H1 (cell line): ENCODE measurements around the gene ZNF488. TPM values are rescaled to one million over a fixed set of nuclear protein-coding genes. Genes with fewer than 3 reads are reported as not detected.

Experiments
- CTCF ChIA-PET: fragments of 300-600 bp; sonication (Branson Sonifier 250); formaldehyde crosslinking; loops from one replicate; lab custom pipeline; 2021; ENCODE audit not compliant: partially characterized antibody; lab: Charles Lee
- POLR2A ChIA-PET: fragments of 300-600 bp; sonication (Branson Sonifier 250); formaldehyde crosslinking; loops from one replicate; lab custom pipeline; 2021; ENCODE audit warnings: inconsistent platforms; ENCODE audit not compliant: partially characterized antibody; lab: Charles Lee
- DNase-seq, 2 experiments: peaks; one replicate each; pipeline versions ENCODE4 v3.0.0 to v3.0.0-alpha.2; 2010 to 2022; ENCODE audit warnings: low spot score in 2 of 2, low read depth in 1 of 2, mixed read lengths in 1 of 2
- FAIRE-seq: peaks from 2 replicates; lab custom pipeline; 2011; peaks lifted over from hg19 to GRCh38; lab: Jason Lieb, UNC
- H2AFZ ChIP-seq: 2 replicates; pipeline ENCODE4 v1.8.1; 2012; ENCODE audit warnings: low read length, inconsistent platforms
- H2AK5ac ChIP-seq: 2 replicates; pipeline ENCODE4 v1.6.1; 2013; ENCODE audit warnings: low read depth, low read length
- H2BK120ac ChIP-seq: replicated peaks from 2 replicates; pipeline ENCODE3; 2013; ENCODE audit warnings: low read depth, low read length, inconsistent platforms
- H2BK12ac ChIP-seq: 2 replicates; pipeline ENCODE4 v1.6.1; 2013; ENCODE audit warnings: low read depth, low read length
- H2BK15ac ChIP-seq: 2 replicates; pipeline ENCODE4 v1.6.1; 2013; ENCODE audit warnings: low read length
- H2BK20ac ChIP-seq: 2 replicates; pipeline ENCODE4 v1.6.1; 2013; ENCODE audit warnings: low read length
- H2BK5ac ChIP-seq: 2 replicates; pipeline ENCODE4 v1.6.1; 2013; ENCODE audit warnings: low read depth, low read length
- H3K14ac ChIP-seq: 2 replicates; pipeline ENCODE4 v1.6.1; 2013; ENCODE audit warnings: inconsistent platforms; ENCODE audit not compliant: insufficient read length
- H3K18ac ChIP-seq: 2 replicates; pipeline ENCODE4 v1.6.1; 2013; ENCODE audit warnings: low read length; ENCODE audit errors: extremely low read depth
- H3K23ac ChIP-seq: 2 replicates; pipeline ENCODE4 v1.6.1; 2013; ENCODE audit warnings: inconsistent platforms; ENCODE audit not compliant: insufficient read length
- H3K23me2 ChIP-seq: 2 replicates; pipeline ENCODE4 v1.6.1; 2013; ENCODE audit warnings: low read depth, low read length
- H3K27ac ChIP-seq: 2 replicates; pipeline ENCODE4 v1.6.1; 2011; ENCODE audit warnings: low read depth, low read length, inconsistent platforms
- H3K27me3 ChIP-seq, 4 experiments: replicated peaks in 1 of 4; 1 replicate in 1 of 4; 2 replicates in 3 of 4; pipeline versions ENCODE4 v1.6.1 to v1.8.1; 2011 to 2013; ENCODE audit warnings: low read length in 3 of 4, mild to moderate bottlenecking in 3 of 4, inconsistent platforms in 2 of 4, mixed read lengths in 2 of 4, moderate library complexity in 1 of 4; ENCODE audit not compliant: control insufficient read depth in 3 of 4, insufficient read depth in 3 of 4; ENCODE audit errors: extremely low read depth in 1 of 4
- H3K36me3 ChIP-seq, 4 experiments: 2 replicates each; pipeline versions ENCODE4 v1.6.1 to v1.8.1; 2011 to 2013; ENCODE audit warnings: mild to moderate bottlenecking in 4 of 4, low read length in 3 of 4, moderate library complexity in 2 of 4, control low read depth in 1 of 4, inconsistent platforms in 1 of 4; ENCODE audit not compliant: insufficient read depth in 4 of 4, control insufficient read depth in 2 of 4
- H3K4ac ChIP-seq: replicated peaks from 2 replicates; pipeline ENCODE3; 2013; ENCODE audit warnings: low read length, low read depth, mixed read lengths, inconsistent platforms; ENCODE audit not compliant: insufficient read length
- H3K4me1 ChIP-seq, 4 experiments: replicated peaks in 1 of 4; 1 replicate in 1 of 4; 2 replicates in 3 of 4; pipeline versions ENCODE4 v1.6.1 to v1.8.1; 2011 to 2013; ENCODE audit warnings: low read length in 3 of 4, inconsistent platforms in 2 of 4, mixed read lengths in 1 of 4; ENCODE audit not compliant: insufficient read depth in 4 of 4, control insufficient read depth in 3 of 4
- H3K4me2 ChIP-seq, 2 experiments: 2 replicates each; pipeline versions ENCODE4 v1.6.1 to v1.8.1; 2011 to 2013; ENCODE audit warnings: low read depth in 2 of 2, low read length in 2 of 2, control low read depth in 1 of 2, inconsistent platforms in 1 of 2, mild to moderate bottlenecking in 1 of 2; ENCODE audit not compliant: insufficient read depth in 1 of 2
- H3K4me3 ChIP-seq, 4 experiments: fragments of 200-600, 300-600 bp in 1 of 4; sonication (generic), shearing (Covaris generic), sonication (Bioruptor Twin) in 1 of 4; 2 replicates each; pipeline versions ENCODE4 v1.5.1 to v1.8.1; 2011 to 2016; ENCODE audit warnings: low read length in 4 of 4, low read depth in 3 of 4, control low read depth in 2 of 4, inconsistent platforms in 2 of 4, mild to moderate bottlenecking in 2 of 4, mixed read lengths in 1 of 4, moderate library complexity in 1 of 4; ENCODE audit not compliant: insufficient read depth in 2 of 4; ENCODE audit errors: extremely low read depth in 1 of 4
- H3K56ac ChIP-seq: replicated peaks from 2 replicates; pipeline ENCODE3; 2013; ENCODE audit warnings: low read depth, mild to moderate bottlenecking, mixed read lengths, low read length, inconsistent platforms; ENCODE audit not compliant: insufficient read length
- H3K79me1 ChIP-seq: 2 replicates; pipeline ENCODE4 v1.6.1; 2013; ENCODE audit warnings: low read depth, low read length, control low read depth
- H3K79me2 ChIP-seq, 2 experiments: 2 replicates each; pipeline versions ENCODE4 v1.6.1 to v1.8.1; 2012 to 2013; ENCODE audit warnings: low read length in 2 of 2, mild to moderate bottlenecking in 2 of 2, inconsistent platforms in 1 of 2; ENCODE audit not compliant: insufficient read depth in 2 of 2, control insufficient read depth in 1 of 2
- H3K9ac ChIP-seq, 4 experiments: replicated peaks in 1 of 4; 1 replicate in 1 of 4; 2 replicates in 3 of 4; pipeline versions ENCODE4 v1.6.1 to v1.8.1; 2011 to 2013; ENCODE audit warnings: low read depth in 3 of 4, low read length in 3 of 4, control low read depth in 2 of 4, mild to moderate bottlenecking in 2 of 4, moderate library complexity in 2 of 4, inconsistent platforms in 1 of 4; ENCODE audit errors: extremely low read depth in 1 of 4
- H3K9me3 ChIP-seq, 2 experiments: 2 replicates each; pipeline versions ENCODE4 v1.6.1 to v1.8.1; 2012 to 2013; ENCODE audit warnings: mild to moderate bottlenecking in 2 of 2, moderate library complexity in 2 of 2, control low read depth in 1 of 2, inconsistent platforms in 1 of 2, low read depth in 1 of 2, low read length in 1 of 2, mixed read lengths in 1 of 2; ENCODE audit not compliant: insufficient read depth in 2 of 2
- H4K20me1 ChIP-seq, 2 experiments: replicated peaks in 1 of 2; 2 replicates each; pipeline versions ENCODE3 to v1.8.1; 2011 to 2013; ENCODE audit warnings: inconsistent platforms in 2 of 2, low read length in 2 of 2, mild to moderate bottlenecking in 1 of 2; ENCODE audit not compliant: insufficient read depth in 2 of 2, control insufficient read depth in 1 of 2
- H4K5ac ChIP-seq: 2 replicates; pipeline ENCODE4 v1.6.1; 2013; ENCODE audit warnings: low read length, low read depth, mixed read lengths, inconsistent platforms; ENCODE audit not compliant: insufficient read length
- H4K8ac ChIP-seq: 2 replicates; pipeline ENCODE4 v1.8.0; 2013; ENCODE audit warnings: mild to moderate bottlenecking, moderate library complexity, low read length, inconsistent platforms; ENCODE audit not compliant: insufficient read depth; ENCODE audit errors: extremely low read depth
- H4K91ac ChIP-seq: replicated peaks from 2 replicates; pipeline ENCODE3; 2013; ENCODE audit warnings: low read length, mixed read lengths, inconsistent platforms; ENCODE audit not compliant: insufficient read length
- BACH1 ChIP-seq: IDR thresholded peaks from 2 replicates; pipeline ENCODE4 v1.6.1; 2012; ENCODE audit warnings: low read length, improper control_type of control experiment
- BRCA1 ChIP-seq: IDR thresholded peaks from 2 replicates; pipeline ENCODE4 v1.6.1; 2012; ENCODE audit warnings: low read depth, low read length, improper control_type of control experiment
- CBX5 ChIP-seq: fragments of 300-800, 300-1000 bp; sonication (generic); IDR thresholded peaks from 2 replicates; pipeline ENCODE4 v1.7.1; 2016; ENCODE audit warnings: antibody characterized with exemption, low read length, low read depth
- CBX8 ChIP-seq: fragments of 300-800, 300-1000 bp; sonication (generic); IDR thresholded peaks from 2 replicates; pipeline ENCODE4 v1.7.1; 2016; ENCODE audit warnings: low read depth, low read length, borderline replicate concordance
- CTCF ChIP-seq, 3 experiments: IDR thresholded peaks; 1 replicate in 2 of 3; 2 replicates in 1 of 3; pipeline versions ENCODE4 v1.5.1 to v1.6.1; 2011; ENCODE audit warnings: low read length in 3 of 3, mild to moderate bottlenecking in 3 of 3, inconsistent platforms in 2 of 3, low read depth in 1 of 3, moderate library complexity in 1 of 3; ENCODE audit not compliant: insufficient read depth in 1 of 3; ENCODE audit errors: control extremely low read depth in 1 of 3
- POLR2A ChIP-seq, 2 experiments: IDR thresholded peaks; 1 replicate in 1 of 2; 2 replicates in 1 of 2; pipeline ENCODE4 v1.6.1; 2011; ENCODE audit warnings: low read depth in 2 of 2, low read length in 2 of 2, mild to moderate bottlenecking in 2 of 2; ENCODE audit errors: control extremely low read depth in 1 of 2
- SIX5 ChIP-seq: IDR thresholded peaks from 2 replicates; pipeline ENCODE4 v1.6.1; 2011; ENCODE audit warnings: mild to moderate bottlenecking, low read depth, low read length
- SRF ChIP-seq: IDR thresholded peaks from 2 replicates; pipeline ENCODE4 v1.6.1; 2011; ENCODE audit warnings: mild to moderate bottlenecking, low read depth, low read length, moderate library complexity
- ZNF274 ChIP-seq: IDR thresholded peaks from 2 replicates; pipeline ENCODE4 v1.7.0; 2012; ENCODE audit warnings: low read length, borderline replicate concordance; ENCODE audit errors: extremely low read depth
- WGBS, 2 experiments: shearing (Covaris generic) in 1 of 2; methylation state at CpG; one replicate each; pipeline versions ENCODE4 v1.1.6 to v1.1.7; 2013 to 2015; ENCODE audit warnings: low lambda C conversion rate in 2 of 2, mixed read lengths in 2 of 2, inconsistent platforms in 1 of 2, low coverage in 1 of 2, missing lambda C conversion rate in 1 of 2; ENCODE audit not compliant: insufficient replicate concordance in 2 of 2, insufficient coverage in 1 of 2, insufficient read length in 1 of 2; ENCODE audit errors: extremely low coverage in 1 of 2, missing lambda C conversion rate in 1 of 2; 5-methylcytosine and 5-hydroxymethylcytosine counted together
- polyA plus RNA-seq, 7 experiments: library from polyadenylated mRNA; depleted of rRNA in 3 of 7; stranded (reverse) in 5 of 7; unstranded in 2 of 7; fragments of >200 nt in 5 of 7; fragments of 200-250 nt in 2 of 7; gene quantifications; 1 replicate in 5 of 7; 2 replicates in 1 of 7; 4 replicates in 1 of 7; pipeline versions ENCODE4 v1.2.1 to v1.2.3, GENCODE V29; 2011 to 2013; ENCODE audit warnings: missing spikeins in 2 of 7, mixed read lengths in 2 of 7
- total RNA-seq: library from RNA; stranded (reverse); fragmentation: NEBNext Ultra II Directional; extraction: Animal tissue kit (Norgen Biotek cat#: 25700); gene quantifications from 2 replicates; pipeline ENCODE4 v1.2.1, GENCODE V29; 2021
- TF ChIP-seq, protein P1 (sequence below): IDR thresholded peaks from 2 replicates; pipeline ENCODE4 v1.6.1; 2011; ENCODE audit warnings: low read length, improper control_type of control experiment

The ZNF488 gene
- total and polyA plus RNA-seq, 2 of the 8 experiments (the other 6 are each of a cell fraction or from before 2014, with no cell fraction given), result 7.9 to 11.4 TPM

DNA sequence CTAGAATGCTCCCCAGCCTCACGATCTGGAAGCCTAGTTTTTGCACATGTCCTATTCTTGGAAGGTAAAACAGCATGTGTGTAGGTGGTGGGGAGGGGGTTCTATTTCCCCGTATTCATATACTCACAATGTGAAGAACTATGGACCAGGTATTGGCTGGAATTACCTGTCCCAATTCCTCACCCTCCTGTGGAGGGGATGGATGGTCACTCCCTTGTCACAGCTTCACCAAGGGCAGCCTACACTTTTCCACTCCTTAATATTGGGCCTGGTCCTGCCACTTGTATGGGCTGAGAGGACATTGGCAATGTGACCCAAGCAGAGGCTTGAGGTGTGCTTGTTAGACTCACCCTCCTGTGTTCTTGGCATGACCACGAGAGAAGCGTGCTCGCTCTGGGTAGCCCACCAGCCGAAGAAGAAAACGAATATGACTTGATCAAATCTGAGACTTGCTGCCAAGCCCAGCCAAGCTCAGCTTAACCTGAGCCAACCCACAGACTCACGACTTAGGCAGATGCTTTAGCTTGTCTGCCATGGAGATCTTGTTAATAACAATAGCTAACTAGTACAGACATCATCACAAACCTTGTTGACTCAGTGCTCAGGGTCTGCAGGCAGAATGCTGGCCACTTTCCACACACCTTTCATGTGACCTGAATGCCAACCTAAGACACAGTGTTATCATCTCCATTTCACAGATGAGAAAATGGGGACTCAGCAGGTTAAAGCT is 17.2 kb downstream of the ZNF488 start:
- H3K4ac ChIP-seq, result no peak overlapping the region
- H2BK15ac ChIP-seq, result no peak overlapping the region
- no peak overlapping the region for H3K4me3 ChIP-seq
- no peaks in the 10 kb centered on the region for H3K23me2 ChIP-seq
- no peak overlapping the region for H3K14ac ChIP-seq
- H2BK20ac ChIP-seq, result no peak overlapping the region
- no peaks in the 10 kb centered on the region for H3K27me3 ChIP-seq
- no peak for DNase-seq
- no peaks in the 10 kb centered on the region for H3K79me2 ChIP-seq
- FAIRE-seq, result no peak
- H4K5ac ChIP-seq, result no peak overlapping the region
- POLR2A ChIA-PET, result interaction anchor here (2.8 kb wide), 1 partner anchor 17 kb away, joined by 8 read pairs; the partner anchor contains the start of gene ZNF488
- no peaks in the 10 kb centered on the region for H3K36me3 ChIP-seq
- CTCF ChIA-PET, result interaction anchor here (0.7 to 2.1 kb wide), 5 partner anchors 10 to 354 kb away, joined by 3 to 7 read pairs (median 4); no protein-coding TSS in a partner anchor
- no peak overlapping the region for H2AFZ ChIP-seq
- H3K4me2 ChIP-seq, result no peak overlapping the region
- H3K23ac ChIP-seq, result no peak overlapping the region
- no peak overlapping the region for H3K9ac ChIP-seq
- H4K8ac ChIP-seq, result no peak overlapping the region
- H3K9me3 ChIP-seq, result no peaks in the 10 kb centered on the region
- H2BK5ac ChIP-seq, result no peak overlapping the region
- H4K91ac ChIP-seq, result no peak overlapping the region
- peaks cover 0 to 1% of the 10 kb centered on the region in 2 experiments for H4K20me1 ChIP-seq
- H2BK120ac ChIP-seq, result no peak overlapping the region
- H3K4me1 ChIP-seq, result peaks cover 2 to 7% (median 3%) of the 10 kb centered on the region in 4 experiments; a peak in 4 of 7 replicates
- H2BK12ac ChIP-seq, result no peak overlapping the region
- no peak overlapping the region for H3K56ac ChIP-seq
- 93% methylated on average over 8 of the region's 8 CpGs; no CpG with 5 or more reads in 1 of the 2 experiments for WGBS, 2 experiments
- H3K18ac ChIP-seq, result no peak overlapping the region
- H3K27ac ChIP-seq, result no peak overlapping the region
- no peaks in the 10 kb centered on the region for H3K79me1 ChIP-seq
- H2AK5ac ChIP-seq, result no peak overlapping the region
- TF ChIP-seq POLR2A (IDR thresholded peaks at IDR 0.05; ENCODE audit: control extremely low read depth in 1 of 2, low read depth in 2 of 2, low read length in 2 of 2), result no peak
- no peak for TF ChIP-seq BRCA1
- TF ChIP-seq, protein P1, sequence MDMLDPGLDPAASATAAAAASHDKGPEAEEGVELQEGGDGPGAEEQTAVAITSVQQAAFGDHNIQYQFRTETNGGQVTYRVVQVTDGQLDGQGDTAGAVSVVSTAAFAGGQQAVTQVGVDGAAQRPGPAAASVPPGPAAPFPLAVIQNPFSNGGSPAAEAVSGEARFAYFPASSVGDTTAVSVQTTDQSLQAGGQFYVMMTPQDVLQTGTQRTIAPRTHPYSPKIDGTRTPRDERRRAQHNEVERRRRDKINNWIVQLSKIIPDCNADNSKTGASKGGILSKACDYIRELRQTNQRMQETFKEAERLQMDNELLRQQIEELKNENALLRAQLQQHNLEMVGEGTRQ, result no peak
- TF ChIP-seq ZNF274, result no peak
- TF ChIP-seq CTCF (IDR thresholded peaks at IDR 0.05; ENCODE audit: control extremely low read depth in 1 of 3, insufficient read depth in 1 of 3, low read depth in 1 of 3, low read length in 3 of 3), result no peak
- TF ChIP-seq BACH1, result no peak
- no peak for TF ChIP-seq SRF
- no peak for TF ChIP-seq CBX8
- no peak for TF ChIP-seq CBX5
- TF ChIP-seq SIX5, result no peak
